Measurements from ENCODE around the gene SWSAP1. TPM values are rescaled to one million over a fixed set of nuclear protein-coding genes. Genes with fewer than 3 reads are reported as not detected.
"Not testable (repeated sequence)": the region's sequence is repeated elsewhere in the genome, so short reads cannot be mapped to it uniquely, and the experiment has no call there.

Gene SWSAP1, protein sequence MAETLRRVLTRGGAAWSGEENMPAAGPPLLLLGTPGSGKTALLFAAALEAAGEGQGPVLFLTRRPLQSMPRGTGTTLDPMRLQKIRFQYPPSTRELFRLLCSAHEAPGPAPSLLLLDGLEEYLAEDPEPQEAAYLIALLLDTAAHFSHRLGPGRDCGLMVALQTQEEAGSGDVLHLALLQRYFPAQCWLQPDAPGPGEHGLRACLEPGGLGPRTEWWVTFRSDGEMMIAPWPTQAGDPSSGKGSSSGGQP
- 1 to 10 TPM; 1.6 to 2.6 TPM for total RNA-seq

GRCh38 chr19:11374433-11375142 is at the start of gene SWSAP1:
Gene SWSAP1, plus strand, starts transcription at chr19:11374666. Its CDS starts 15 bp downstream, at chr19:11374681.
- POLR2A ChIA-PET: interaction anchor here (0.6 to 1.5 kb wide), 11 partner anchors 8 to 1307 kb away, joined by 3 to 8 read pairs (median 3); partner anchors contain the start of genes CCDC159, TMEM205 and ZNF44

DNA sequence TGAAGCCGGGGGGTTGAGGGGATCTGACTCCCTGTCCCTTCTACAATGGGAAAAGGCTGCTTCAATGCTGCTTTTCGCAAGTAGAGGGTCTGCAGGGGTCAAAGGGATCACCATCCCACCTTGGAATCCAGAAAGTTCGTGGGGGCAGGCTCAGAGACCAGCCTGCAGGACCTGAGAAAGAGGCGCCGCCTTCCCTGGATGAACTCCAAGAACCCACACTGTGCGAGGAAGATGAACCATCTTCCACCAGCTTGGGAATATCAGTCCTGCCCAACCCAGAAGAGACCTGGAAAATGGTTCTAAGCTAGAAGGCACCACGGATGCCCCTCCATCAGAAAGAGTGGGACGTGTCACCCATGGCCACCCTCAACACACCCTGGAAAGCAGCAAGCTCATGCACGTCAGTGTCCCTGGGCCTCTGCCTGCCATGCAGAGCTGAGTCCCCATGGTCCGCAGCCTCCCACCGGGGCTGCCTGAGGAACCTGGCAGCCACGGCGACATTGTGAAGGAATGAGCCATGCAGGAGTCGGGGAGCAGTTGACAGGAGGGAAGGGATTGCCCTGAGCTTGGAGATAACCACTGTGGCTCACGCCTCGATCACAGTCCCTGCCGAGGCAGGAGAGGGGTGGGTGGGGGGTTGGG is 49.6 kb upstream of the SWSAP1 start:
- ChIA-PET POLR2A (interaction anchor here (0.5 kb wide), 1 partner anchor 63 kb away, joined by 3 read pairs; no protein-coding TSS in a partner anchor), CTCF (interaction anchor here (1.0 to 1.3 kb wide), 2 partner anchors 20 to 110 kb away, joined by 3 to 4 read pairs; partner anchors contain the start of genes ODAD3 and PRKCSH)

More at GRCh38 chr19:11374433-11375142, at the start of gene SWSAP1:
- CTCF ChIA-PET: interaction anchor here (1.0 to 4.5 kb wide), 4 partner anchors 9 to 108 kb away, joined by 3 to 19 read pairs (median 8); partner anchors contain the start of genes EPOR, ODAD3 and PRKCSH

- CTCF ChIA-PET: interaction anchor here (1.3 kb wide), 1 partner anchor 19 kb away, joined by 3 read pairs; no protein-coding TSS in a partner anchor
- POLR2A ChIA-PET: no interaction called here
Observed at GRCh38 chr19:11325544-11325943, 48.9 kb upstream of the SWSAP1 start.

DNA sequence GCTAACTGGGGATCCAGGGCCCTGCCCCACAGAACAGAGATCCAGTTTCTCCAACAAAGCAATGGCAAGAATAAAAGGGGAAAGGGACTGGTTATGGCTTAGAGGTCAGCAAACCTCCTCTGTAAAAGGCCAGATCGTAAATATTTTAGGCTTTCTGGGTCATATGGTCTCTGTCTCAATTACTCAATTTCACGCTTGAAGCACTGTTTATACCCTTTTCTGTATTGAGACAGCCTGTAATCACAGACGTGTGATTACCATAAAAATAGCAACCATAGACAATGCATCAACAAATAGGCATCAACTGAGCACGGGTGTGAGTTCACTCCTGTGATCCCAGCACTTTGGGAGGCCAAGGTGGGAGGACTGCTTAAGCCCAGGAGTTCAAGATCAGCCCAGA is 44.3 kb upstream of the SWSAP1 start:
- ChIA-PET CTCF (interaction anchor here (1.3 kb wide), 1 partner anchor 10 kb away, joined by 3 read pairs; no protein-coding TSS in a partner anchor), POLR2A (no interaction called here)

DNA sequence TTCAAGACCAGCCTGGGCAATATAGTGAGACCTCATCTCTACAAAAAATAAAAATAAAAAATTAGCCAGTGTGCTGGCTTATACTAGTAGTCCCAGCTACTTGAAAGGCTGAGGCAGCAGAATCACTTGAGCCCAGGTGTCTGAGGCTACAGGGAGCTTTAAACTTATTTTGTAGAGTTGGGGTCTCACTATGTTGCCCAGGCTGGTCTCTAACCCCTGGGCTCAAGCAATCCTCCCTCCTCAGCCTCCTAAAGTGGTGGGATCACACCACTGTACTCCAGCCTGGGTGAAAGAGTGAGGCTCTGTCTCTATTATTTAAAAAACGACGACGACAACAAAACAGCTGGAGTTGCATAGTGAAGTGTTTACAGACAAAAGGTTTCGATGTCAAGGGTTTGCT is 43.0 kb upstream of the SWSAP1 start:
- ChIA-PET POLR2A (interaction anchor here (0.5 kb wide), 1 partner anchor 103 kb away, joined by 6 read pairs; no protein-coding TSS in a partner anchor), CTCF (interaction anchor here (0.9 to 1.3 kb wide), 2 partner anchors 8 to 390 kb away, joined by 3 read pairs; no protein-coding TSS in a partner anchor)

GRCh38 chr19:11332822-11333221 is 41.6 kb upstream of the SWSAP1 start:
- ChIA-PET CTCF (interaction anchor here (0.7 kb wide), 1 partner anchor 32 kb away, joined by 3 read pairs; no protein-coding TSS in a partner anchor), POLR2A (no interaction called here)

DNA sequence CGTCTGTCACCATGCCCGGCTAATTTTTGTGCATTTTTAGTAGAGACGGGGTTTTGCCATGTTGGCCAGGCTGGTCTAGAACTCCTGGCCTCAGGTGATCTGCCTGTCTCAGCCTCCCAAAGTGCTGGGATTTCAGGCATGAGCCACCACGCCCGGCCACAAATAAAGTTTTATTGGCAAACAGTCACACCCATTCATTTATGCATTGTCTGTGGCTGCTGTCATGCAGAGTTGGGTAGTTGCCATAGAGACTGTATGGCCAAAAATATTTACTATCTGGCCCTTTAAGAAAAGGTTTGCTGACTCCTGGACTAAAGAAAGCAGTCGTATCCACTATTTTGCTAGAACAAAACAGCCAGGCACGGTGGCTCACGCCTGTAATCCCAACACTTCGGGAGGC is 40.6 kb upstream of the SWSAP1 start:
- POLR2A ChIA-PET: not testable (repeated sequence)
- CTCF ChIA-PET: interaction anchor here (0.7 kb wide), 1 partner anchor 24 kb away, joined by 4 read pairs; no protein-coding TSS in a partner anchor

DNA sequence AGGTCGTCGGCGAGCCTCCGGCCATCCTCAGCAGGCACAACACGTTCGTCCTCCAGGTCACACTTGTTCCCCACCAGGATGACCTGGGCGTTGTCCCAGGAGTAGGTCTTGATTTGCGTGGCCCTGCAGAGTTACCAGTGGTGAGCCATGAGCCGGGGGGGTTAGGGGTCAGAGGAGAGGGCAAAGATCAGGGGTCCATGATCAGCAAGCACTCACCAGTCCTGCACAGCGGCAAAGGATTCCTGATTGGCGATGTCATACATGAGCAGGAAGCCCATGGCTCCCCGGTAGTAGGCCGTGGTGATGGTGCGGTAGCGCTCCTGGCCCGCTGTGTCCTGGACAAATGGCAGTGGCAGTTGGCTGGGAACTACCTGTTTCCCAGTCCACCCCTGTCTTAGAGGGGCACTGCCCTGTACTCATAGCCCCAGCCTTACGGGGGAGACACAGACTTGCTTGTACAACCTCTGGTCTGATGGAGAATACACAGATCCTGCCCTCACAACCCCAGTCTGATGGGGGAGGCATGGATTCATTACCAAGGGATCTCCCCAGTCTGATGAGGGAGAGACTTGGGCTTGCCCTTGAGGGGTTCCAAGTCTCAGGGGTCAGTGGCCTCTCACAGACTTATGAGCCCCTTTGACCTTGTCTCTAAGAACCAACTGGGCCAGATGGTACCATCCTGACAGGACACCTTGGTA is 38.9 kb upstream of the SWSAP1 start:
- ChIA-PET CTCF (no interaction called here), POLR2A (no interaction called here)

GRCh38 chr19:11337080-11337479 is 37.4 kb upstream of the SWSAP1 start:
- ChIA-PET CTCF (interaction anchor here (0.7 kb wide), 1 partner anchor 763 kb away, joined by 3 read pairs; no protein-coding TSS in a partner anchor), POLR2A (no interaction called here)

DNA sequence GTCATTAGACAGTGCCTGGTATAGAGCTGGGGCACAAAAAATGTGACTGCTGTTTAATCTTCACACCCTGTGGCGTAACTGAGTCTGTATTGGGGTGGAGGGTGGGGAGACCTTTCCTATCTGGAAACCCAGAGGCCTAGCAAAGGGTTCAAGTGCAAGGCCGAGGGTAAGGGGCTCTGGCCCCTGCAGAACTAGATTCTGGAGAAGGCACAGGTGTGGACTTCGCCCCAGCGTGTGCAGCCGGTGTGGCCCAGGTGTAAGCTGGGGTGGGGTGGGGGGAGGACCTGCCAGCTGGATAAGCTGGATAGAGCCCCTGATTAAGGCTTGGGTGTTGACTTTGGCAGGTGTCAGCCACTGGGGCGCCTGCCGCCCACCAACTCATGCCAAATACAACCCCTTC is 36.3 kb upstream of the SWSAP1 start:
- CTCF ChIA-PET: interaction anchor here (0.7 to 1.8 kb wide), 3 partner anchors 43 to 144 kb away, joined by 3 to 6 read pairs (median 4); no protein-coding TSS in a partner anchor

GRCh38 chr19:11338569-11339253 is 35.8 kb upstream of the SWSAP1 start:
- CTCF ChIA-PET: interaction anchor here (0.6 to 1.8 kb wide), 3 partner anchors 42 to 459 kb away, joined by 3 to 6 read pairs (median 4); no protein-coding TSS in a partner anchor
- POLR2A ChIA-PET: interaction anchor here (0.6 to 1.0 kb wide), 2 partner anchors 144 to 728 kb away, joined by 3 to 4 read pairs; no protein-coding TSS in a partner anchor

More for the DNA sequence above, 36.3 kb upstream of the SWSAP1 start:
- POLR2A ChIA-PET: no interaction called here

- ChIA-PET POLR2A (interaction anchor here (0.6 to 1.0 kb wide), 3 partner anchors 33 to 727 kb away, joined by 3 to 4 read pairs (median 3); no protein-coding TSS in a partner anchor), CTCF (interaction anchor here (0.5 to 1.8 kb wide), 5 partner anchors 9 to 458 kb away, joined by 3 to 5 read pairs (median 4); no protein-coding TSS in a partner anchor)
Observed at GRCh38 chr19:11339254-11340098, 35.0 kb upstream of the SWSAP1 start, which contains the start of gene RAB3D. Gene RAB3D, minus strand, starts transcription at chr19:11339657. Its CDS starts 2,258 bp downstream, at chr19:11337399.

GRCh38 chr19:11340099-11340467 is 34.4 kb upstream of the SWSAP1 start:
- ChIA-PET POLR2A (interaction anchor here (0.7 kb wide), 1 partner anchor 32 kb away, joined by 3 read pairs; no protein-coding TSS in a partner anchor), CTCF (interaction anchor here (0.5 to 1.8 kb wide), 4 partner anchors 9 to 150 kb away, joined by 3 to 5 read pairs (median 4); no protein-coding TSS in a partner anchor)

- POLR2A ChIA-PET: no interaction called here
- CTCF ChIA-PET: interaction anchor here (0.7 kb wide), 2 partner anchors 104 to 138 kb away, joined by 3 to 4 read pairs; no protein-coding TSS in a partner anchor
Observed at GRCh38 chr19:11342429-11342828, 32.0 kb upstream of the SWSAP1 start.

DNA sequence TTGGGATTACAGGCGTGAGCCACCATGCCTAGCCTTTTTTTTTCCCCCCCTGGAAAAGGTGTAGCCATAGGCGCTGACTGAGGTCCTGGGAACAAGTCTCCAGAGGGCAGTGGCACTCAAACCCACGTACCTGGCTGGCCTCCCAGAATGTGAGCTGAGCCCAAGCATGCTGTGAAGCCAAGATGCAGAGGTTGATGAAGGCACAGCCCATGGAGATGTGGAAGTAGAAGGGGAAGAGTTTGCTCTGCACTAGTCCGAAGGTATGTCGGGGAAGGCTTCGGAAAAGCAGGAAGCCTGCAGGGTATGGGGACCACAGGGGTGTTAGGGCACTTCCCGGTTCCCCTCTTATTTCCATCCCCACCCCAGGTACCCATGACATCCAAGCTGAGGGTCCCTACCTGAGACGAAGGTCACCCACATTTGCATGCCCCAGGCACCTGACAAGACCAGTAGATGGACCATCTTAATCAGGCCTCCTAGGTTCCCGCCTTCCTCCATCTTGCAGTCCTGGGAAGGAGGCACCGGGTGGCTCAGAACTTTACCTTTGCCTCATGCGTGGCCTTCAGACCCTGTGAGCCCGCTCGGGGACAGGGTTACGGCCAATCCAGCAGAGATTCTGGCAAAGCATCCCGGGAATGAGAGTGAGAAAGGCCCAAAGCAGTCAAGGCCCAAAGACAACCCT is 29.2 kb upstream of the SWSAP1 start:
- ChIA-PET CTCF (interaction anchor here (0.7 kb wide), 1 partner anchor 73 kb away, joined by 3 read pairs; no protein-coding TSS in a partner anchor), POLR2A (interaction anchor here (1.0 to 2.3 kb wide), 2 partner anchors 29 to 30 kb away, joined by 5 to 8 read pairs; partner anchors contain the start of gene SWSAP1)
